BLaER1 treated with 17β-estradiol and CSF1 and Interleukin-3, amounts not matched to agents 10 nM and 100 nM (cell line): ENCODE measurements around the gene TUBGCP6.

Experiments
- H3K27ac ChIP-seq, 11 experiments: shearing (Covaris generic); formaldehyde crosslinking; 2 replicates each; pipeline ENCODE4 v1.8.1; 2022
- H3K27me3 ChIP-seq, 11 experiments: shearing (Covaris generic); formaldehyde crosslinking; 2 replicates each; pipeline ENCODE4 v1.8.1; 2022
- H3K36me3 ChIP-seq, 11 experiments: shearing (Covaris generic); formaldehyde crosslinking; 2 replicates each; pipeline ENCODE4 v1.8.1; 2022
- H3K4me1 ChIP-seq, 10 experiments: shearing (Covaris generic); formaldehyde crosslinking; 2 replicates each; pipeline ENCODE4 v1.8.1; 2022
- H3K4me2 ChIP-seq, 11 experiments: shearing (Covaris generic); formaldehyde crosslinking; 2 replicates each; pipeline ENCODE4 v1.8.1; 2022
- H3K4me3 ChIP-seq, 10 experiments: shearing (Covaris generic); formaldehyde crosslinking; 2 replicates each; pipeline ENCODE4 v1.8.1; 2022
- H3K9ac ChIP-seq, 11 experiments: shearing (Covaris generic); formaldehyde crosslinking; 2 replicates each; pipeline ENCODE4 v1.8.1; 2022
- H3K9me3 ChIP-seq, 11 experiments: shearing (Covaris generic); formaldehyde crosslinking; replicated peaks in 1 of 11; 2 replicates each; pipeline ENCODE4 v1.8.1; 2022
- H4K20me1 ChIP-seq, 11 experiments: shearing (Covaris generic); formaldehyde crosslinking; 2 replicates each; pipeline ENCODE4 v1.8.1; 2022
- Cebpa-rat ChIP-seq, 11 experiments: shearing (Covaris generic); IDR thresholded peaks; 2 replicates each; pipeline ENCODE4 v1.8.1; 2022

The TUBGCP6 gene

GRCh38 chr22:50216055-50216683 lies 28.7 kb downstream of the TUBGCP6 start:
- Histone ChIP-seq H3K9me3 (no peaks in the 10 kb centered on the region), H3K4me1 (peaks cover 6 to 56% (median 44%) of the 10 kb centered on the region in 10 experiments; a peak in 18 of 20 replicates), H3K27ac (no peak overlapping the region), H3K9ac (no peak overlapping the region), H4K20me1 (peaks cover 94 to 100% (median 99%) of the 10 kb centered on the region in 11 experiments), H3K4me3 (no peak overlapping the region), H3K36me3 (peaks cover 84 to 99% (median 91%) of the 10 kb centered on the region in 11 experiments), H3K27me3 (0 out of 22 replicates have a peak, but pooled peaks cover 0 to 5% (median 0%) of the 10 kb centered on the region in 11 experiments), H3K4me2 (peak overlapping the region in 3 of 11 experiments; percentile 56 to 73 (median 57); a peak in 4 of 22 replicates)
- no peak for TF ChIP-seq Cebpa-rat (IDR thresholded peaks at IDR 0.05)

GRCh38 chr22:50215297-50216054 lies 29.3 kb downstream of the TUBGCP6 start:
- no peak overlapping the region for H3K4me2 ChIP-seq
- no peak overlapping the region for H3K9ac ChIP-seq
- TF ChIP-seq Cebpa-rat (IDR thresholded peaks at IDR 0.05): no peak
- H3K4me3 ChIP-seq: no peak overlapping the region
- peaks cover 84 to 99% (median 91%) of the 10 kb centered on the region in 11 experiments for H3K36me3 ChIP-seq
- peaks cover 6 to 49% (median 41%) of the 10 kb centered on the region in 10 experiments; a peak in 18 of 20 replicates for H3K4me1 ChIP-seq
- no peak overlapping the region for H3K27ac ChIP-seq
- H4K20me1 ChIP-seq: peaks cover 95 to 100% (median 99%) of the 10 kb centered on the region in 11 experiments
- H3K27me3 ChIP-seq: 0 out of 22 replicates have a peak, but pooled peaks cover 0 to 5% (median 0%) of the 10 kb centered on the region in 11 experiments
- H3K9me3 ChIP-seq: no peaks in the 10 kb centered on the region

- Histone ChIP-seq H3K4me1 (peaks cover 0 to 49% (median 36%) of the 10 kb centered on the region in 10 experiments; a peak in 16 of 20 replicates), H3K36me3 (peaks cover 72 to 97% (median 81%) of the 10 kb centered on the region in 11 experiments), H3K27me3 (0 out of 22 replicates have a peak, but pooled peaks cover 0 to 5% (median 0%) of the 10 kb centered on the region in 11 experiments), H3K27ac (no peak overlapping the region), H3K4me3 (no peak overlapping the region), H3K9ac (peak overlapping the region in 1 of 11 experiments; percentile 16; a peak in 1 of 22 replicates), H3K4me2 (no peak overlapping the region), H3K9me3 (no peaks in the 10 kb centered on the region), H4K20me1 (peaks cover 95 to 100% (median 99%) of the 10 kb centered on the region in 11 experiments)
- no peak for TF ChIP-seq Cebpa-rat (IDR thresholded peaks at IDR 0.05)
Observed at GRCh38 chr22:50213263-50213662, 31.6 kb downstream of the TUBGCP6 start.

GRCh38 chr22:50211147-50211546 lies 33.7 kb downstream of the TUBGCP6 start:
- Histone ChIP-seq H3K36me3 (peaks cover 60 to 94% (median 71%) of the 10 kb centered on the region in 11 experiments), H3K27ac (no peak overlapping the region), H3K9me3 (no peaks in the 10 kb centered on the region), H3K9ac (no peak overlapping the region), H3K4me1 (peaks cover 16 to 49% (median 38%) of the 10 kb centered on the region in 10 experiments), H3K27me3 (no peaks in the 10 kb centered on the region), H3K4me3 (no peak overlapping the region), H3K4me2 (no peak overlapping the region), H4K20me1 (peaks cover 95 to 100% (median 99%) of the 10 kb centered on the region in 11 experiments)
- no peak for TF ChIP-seq Cebpa-rat (IDR thresholded peaks at IDR 0.05)

GRCh38 chr22:50210378-50211139 lies 34.3 kb downstream of the TUBGCP6 start:
- H3K9ac ChIP-seq: no peak overlapping the region
- H3K36me3 ChIP-seq: peaks cover 60 to 94% (median 71%) of the 10 kb centered on the region in 11 experiments
- TF ChIP-seq Cebpa-rat (IDR thresholded peaks at IDR 0.05): no peak
- peak overlapping the region in 2 of 11 experiments; percentile 16 to 96; a peak in 1 of 22 replicates for H3K4me2 ChIP-seq
- no peaks in the 10 kb centered on the region for H3K27me3 ChIP-seq
- H4K20me1 ChIP-seq: peaks cover 95 to 100% (median 99%) of the 10 kb centered on the region in 11 experiments
- no peak overlapping the region for H3K27ac ChIP-seq
- peaks cover 22 to 49% (median 43%) of the 10 kb centered on the region in 10 experiments for H3K4me1 ChIP-seq
- H3K4me3 ChIP-seq: no peak overlapping the region
- H3K9me3 ChIP-seq: no peaks in the 10 kb centered on the region

GRCh38 chr22:50209893-50210292 lies 34.9 kb downstream of the TUBGCP6 start:
- Histone ChIP-seq H3K9ac (0 out of 22 replicates have a peak overlapping the region, but pooled peaks of 1 of the 11 experiments have one; percentile 8), H3K4me3 (no peak overlapping the region), H3K27me3 (no peaks in the 10 kb centered on the region), H3K36me3 (peaks cover 58 to 95% (median 70%) of the 10 kb centered on the region in 11 experiments), H4K20me1 (peaks cover 97 to 100% (median 100%) of the 10 kb centered on the region in 11 experiments), H3K4me2 (peak overlapping the region in 7 of 11 experiments; percentile 23 to 96 (median 58); a peak in 11 of 22 replicates), H3K27ac (no peak overlapping the region), H3K4me1 (peaks cover 29 to 55% (median 50%) of the 10 kb centered on the region in 10 experiments), H3K9me3 (no peaks in the 10 kb centered on the region)
- no peak for TF ChIP-seq Cebpa-rat (IDR thresholded peaks at IDR 0.05)

- H3K27me3 ChIP-seq: no peaks in the 10 kb centered on the region
- H3K9ac ChIP-seq: peak overlapping the region in 2 of 11 experiments; percentile 8 to 31; a peak in 1 of 22 replicates
- no peaks in the 10 kb centered on the region for H3K9me3 ChIP-seq
- H4K20me1 ChIP-seq: peaks cover 97 to 100% (median 100%) of the 10 kb centered on the region in 11 experiments
- H3K27ac ChIP-seq: no peak overlapping the region
- peak overlapping the region in 8 of 11 experiments; percentile 13 to 96 (median 48); a peak in 12 of 22 replicates for H3K4me2 ChIP-seq
- no peak for TF ChIP-seq Cebpa-rat (IDR thresholded peaks at IDR 0.05)
- peaks cover 57 to 89% (median 66%) of the 10 kb centered on the region in 11 experiments for H3K36me3 ChIP-seq
- peaks cover 35 to 62% (median 56%) of the 10 kb centered on the region in 10 experiments for H3K4me1 ChIP-seq
- no peak overlapping the region for H3K4me3 ChIP-seq
Observed at GRCh38 chr22:50208939-50209892, 35.6 kb downstream of the TUBGCP6 start.
